MM.1S (cell line): ENCODE measurements around the gene DMRTC2.

Source experiments
- DNase-seq: peaks from one replicate; pipeline ENCODE4 v3.0.0-alpha.2; 2015
- H2AFZ ChIP-seq: fragments of 300-600 bp; sonication (generic); 2 replicates; pipeline ENCODE4 v1.6.0; 2016; ENCODE audit warnings: antibody characterized with exemption, low read length
- H3F3A ChIP-seq: fragments of 300-600 bp; sonication (generic); 2 replicates; pipeline ENCODE4 v1.6.1; 2016; ENCODE audit warnings: mild to moderate bottlenecking, antibody characterized with exemption, low read length, moderate library complexity, mixed read lengths; ENCODE audit not compliant: insufficient read depth
- H3K27ac ChIP-seq: fragments of 300-600 bp; sonication (generic); 2 replicates; pipeline ENCODE4 v1.5.1; 2016; ENCODE audit warnings: mild to moderate bottlenecking, low read length
- H3K27me3 ChIP-seq: fragments of 300-600 bp; sonication (generic); replicated peaks from 2 replicates; pipeline ENCODE4 v1.6.0; 2016; ENCODE audit warnings: low read length; ENCODE audit not compliant: insufficient read depth
- H3K36me3 ChIP-seq: fragments of 300-600 bp; sonication (generic); replicated peaks from 2 replicates; pipeline ENCODE4 v1.6.1; 2016; ENCODE audit warnings: mild to moderate bottlenecking, low read length, mixed read lengths; ENCODE audit not compliant: insufficient read depth
- H3K4me1 ChIP-seq: fragments of 300-600 bp; sonication (generic); 2 replicates; pipeline ENCODE4 v1.6.1; 2016; ENCODE audit warnings: low read length, mixed read lengths
- H3K4me2 ChIP-seq: fragments of 300-600 bp; sonication (generic); 2 replicates; pipeline ENCODE4 v1.6.0; 2016; ENCODE audit warnings: low read depth, low read length
- H3K4me3 ChIP-seq: fragments of 300-600 bp; sonication (generic); 2 replicates; pipeline ENCODE4 v1.5.1; 2016; ENCODE audit warnings: low read length, mixed read lengths
- H3K79me2 ChIP-seq: fragments of 300-600 bp; sonication (generic); 2 replicates; pipeline ENCODE4 v1.6.1; 2016; ENCODE audit warnings: mixed run types, low read length, mixed read lengths
- H3K9ac ChIP-seq: fragments of 300-600 bp; sonication (generic); 2 replicates; pipeline ENCODE4 v1.6.1; 2016; ENCODE audit warnings: low read length, mixed read lengths
- H3K9me2 ChIP-seq: fragments of 300-600 bp; sonication (generic); replicated peaks from 2 replicates; pipeline ENCODE4 v1.6.1; 2016; ENCODE audit warnings: mild to moderate bottlenecking, low read length, mixed read lengths; ENCODE audit not compliant: insufficient read depth
- H3K9me3 ChIP-seq: fragments of 300-600 bp; sonication (generic); replicated peaks from 2 replicates; pipeline ENCODE4 v1.6.1; 2016; ENCODE audit warnings: mild to moderate bottlenecking, low read length, mixed read lengths; ENCODE audit not compliant: insufficient read depth
- H4K20me1 ChIP-seq: fragments of 300-600 bp; sonication (generic); 2 replicates; pipeline ENCODE4 v1.6.1; 2016; ENCODE audit warnings: mild to moderate bottlenecking, low read length, moderate library complexity, mixed read lengths; ENCODE audit not compliant: insufficient read depth
- EZH2 ChIP-seq: fragments of 300-600 bp; sonication (generic); optimal IDR thresholded peaks from 2 replicates; pipeline ENCODE3; 2017; ENCODE audit warnings: low read depth, mild to moderate bottlenecking, antibody characterized with exemption, low read length, mixed read lengths
- EZH2phosphoT487 ChIP-seq: fragments of 300-600 bp; sonication (generic); IDR thresholded peaks from 2 replicates; pipeline ENCODE4 v1.6.1; 2018; ENCODE audit warnings: antibody characterized with exemption, low read length
- TF ChIP-seq, protein P1 (sequence below): fragments of 300-600 bp; sonication (generic); IDR thresholded peaks from 2 replicates; pipeline ENCODE4 v1.5.1; 2016; ENCODE audit warnings: antibody characterized with exemption, low read length, mixed read lengths

The DMRTC2 gene

DNA sequence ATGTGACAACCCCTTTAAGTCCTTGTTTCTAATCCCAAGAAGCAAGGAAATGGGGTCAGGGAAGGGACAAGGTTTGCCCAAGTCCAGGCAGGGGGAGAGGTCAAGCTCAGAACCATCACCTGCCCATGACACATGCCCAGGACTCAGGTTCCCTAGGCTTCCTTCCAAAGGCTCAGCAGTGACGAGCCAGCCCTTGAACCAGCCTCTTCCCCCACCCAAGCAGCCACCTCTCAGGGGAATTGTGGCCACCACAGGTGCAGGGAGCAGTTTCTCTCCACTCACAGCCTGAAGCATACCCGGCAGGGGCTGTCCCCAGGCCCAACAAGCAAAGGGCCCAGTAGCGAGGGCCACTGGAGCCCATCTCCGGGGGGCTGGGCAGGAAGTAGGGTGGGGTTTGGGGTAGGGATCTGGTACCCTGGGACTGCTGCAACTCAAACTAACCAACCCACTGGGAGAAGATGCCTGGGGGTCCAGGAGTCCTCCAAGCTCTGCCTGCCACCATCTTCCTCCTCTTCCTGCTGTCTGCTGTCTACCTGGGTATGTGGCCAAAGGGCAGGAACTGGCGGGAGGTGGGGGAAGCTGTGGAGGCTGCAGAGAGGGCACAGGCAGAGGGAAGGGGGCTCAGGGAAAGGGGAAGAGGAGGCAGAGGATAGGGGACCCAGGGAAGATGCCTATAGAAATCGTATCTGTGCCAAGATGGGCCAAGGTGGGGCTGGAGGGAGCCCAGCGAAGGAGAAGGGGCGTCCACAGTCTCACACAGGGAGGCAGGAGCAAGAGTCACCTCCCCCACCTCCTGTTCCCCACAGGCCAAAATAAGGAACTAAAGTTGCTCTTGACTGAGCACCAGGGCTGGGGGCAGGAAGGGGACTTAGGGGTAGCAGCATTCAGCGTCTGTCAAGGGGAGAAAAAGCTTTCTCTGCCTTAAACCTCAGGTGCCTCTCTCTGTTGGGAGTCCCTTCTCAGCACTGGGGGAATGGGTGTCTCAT lies 32.3 kb downstream of the DMRTC2 start, which contains the start of gene CD79A:
Gene CD79A (plus strand): TSS at position 433 of the 986 bp plus-strand sequence. CDS start 26 bp downstream, at position 459.
- Histone ChIP-seq H3K9me2 (no peaks in the 10 kb centered on the region), H3K36me3 (no peaks in the 10 kb centered on the region), H4K20me1 (no peaks in the 10 kb centered on the region), H3K4me1 (peaks cover 29% of the 10 kb centered on the region), H3K4me3 (no peak within 1 kb of the TSS; the same call in 1 of the 2 replicates), H3K9me3 (no peaks in the 10 kb centered on the region), H3K9ac (no peak within 1 kb of the TSS), H3K27me3 (no peaks in the 10 kb centered on the region), H2AFZ (no peak within 1 kb of the TSS), H3K4me2 (0 out of 2 replicates have a peak within 1 kb of the TSS, but pooled peaks have one; percentile 9), H3F3A (peaks cover 26% of the 10 kb centered on the region), H3K79me2 (no peaks in the 10 kb centered on the region), H3K27ac (no peak within 1 kb of the TSS; the same call in 1 of the 2 replicates)
- TF ChIP-seq EZH2 = no peak
- DNase-seq = no peak

GRCh38 chr19:41877916-41878905 lies 33.4 kb downstream of the DMRTC2 start:
- H3K9me3 ChIP-seq = no peaks in the 10 kb centered on the region
- H3K27ac ChIP-seq = no peak overlapping the region
- H3K79me2 ChIP-seq = no peaks in the 10 kb centered on the region
- H3K4me2 ChIP-seq = no peak overlapping the region
- H4K20me1 ChIP-seq = no peaks in the 10 kb centered on the region
- no peaks in the 10 kb centered on the region for H3K9me2 ChIP-seq
- no peak for DNase-seq
- H2AFZ ChIP-seq = no peak overlapping the region
- H3F3A ChIP-seq = peaks cover 23% of the 10 kb centered on the region
- peaks cover 24% of the 10 kb centered on the region for H3K4me1 ChIP-seq
- TF ChIP-seq, protein P1, sequence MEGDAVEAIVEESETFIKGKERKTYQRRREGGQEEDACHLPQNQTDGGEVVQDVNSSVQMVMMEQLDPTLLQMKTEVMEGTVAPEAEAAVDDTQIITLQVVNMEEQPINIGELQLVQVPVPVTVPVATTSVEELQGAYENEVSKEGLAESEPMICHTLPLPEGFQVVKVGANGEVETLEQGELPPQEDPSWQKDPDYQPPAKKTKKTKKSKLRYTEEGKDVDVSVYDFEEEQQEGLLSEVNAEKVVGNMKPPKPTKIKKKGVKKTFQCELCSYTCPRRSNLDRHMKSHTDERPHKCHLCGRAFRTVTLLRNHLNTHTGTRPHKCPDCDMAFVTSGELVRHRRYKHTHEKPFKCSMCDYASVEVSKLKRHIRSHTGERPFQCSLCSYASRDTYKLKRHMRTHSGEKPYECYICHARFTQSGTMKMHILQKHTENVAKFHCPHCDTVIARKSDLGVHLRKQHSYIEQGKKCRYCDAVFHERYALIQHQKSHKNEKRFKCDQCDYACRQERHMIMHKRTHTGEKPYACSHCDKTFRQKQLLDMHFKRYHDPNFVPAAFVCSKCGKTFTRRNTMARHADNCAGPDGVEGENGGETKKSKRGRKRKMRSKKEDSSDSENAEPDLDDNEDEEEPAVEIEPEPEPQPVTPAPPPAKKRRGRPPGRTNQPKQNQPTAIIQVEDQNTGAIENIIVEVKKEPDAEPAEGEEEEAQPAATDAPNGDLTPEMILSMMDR = no peak
- TF ChIP-seq EZH2phosphoT487 (no peak), EZH2 (no peak)
- H3K9ac ChIP-seq = no peak overlapping the region
- H3K4me3 ChIP-seq = no peak overlapping the region
- H3K36me3 ChIP-seq = no peaks in the 10 kb centered on the region
- no peaks in the 10 kb centered on the region for H3K27me3 ChIP-seq

DNA sequence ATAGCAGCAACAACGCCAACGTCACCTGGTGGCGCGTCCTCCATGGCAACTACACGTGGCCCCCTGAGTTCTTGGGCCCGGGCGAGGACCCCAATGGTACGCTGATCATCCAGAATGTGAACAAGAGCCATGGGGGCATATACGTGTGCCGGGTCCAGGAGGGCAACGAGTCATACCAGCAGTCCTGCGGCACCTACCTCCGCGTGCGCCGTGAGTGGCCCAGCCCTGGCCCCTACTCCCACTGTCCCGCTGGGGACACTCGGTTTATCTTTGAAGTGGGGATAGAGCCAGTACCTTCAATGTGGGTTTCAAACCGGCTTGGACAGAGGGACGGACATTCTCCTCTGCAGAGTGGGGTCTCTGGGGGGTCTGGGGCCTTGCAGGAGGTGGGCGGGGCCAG lies 34.2 kb downstream of the DMRTC2 start:
- H3K4me2 ChIP-seq = no peak overlapping the region
- no peak overlapping the region for H3K4me3 ChIP-seq
- H4K20me1 ChIP-seq = no peaks in the 10 kb centered on the region
- no peak overlapping the region for H3K9ac ChIP-seq
- H3K9me2 ChIP-seq = no peaks in the 10 kb centered on the region
- TF ChIP-seq, protein P1 = no peak
- TF ChIP-seq EZH2phosphoT487 (no peak), EZH2 (no peak)
- H3F3A ChIP-seq = peaks cover 28% of the 10 kb centered on the region
- H3K4me1 ChIP-seq = peaks cover 24% of the 10 kb centered on the region
- H3K36me3 ChIP-seq = no peaks in the 10 kb centered on the region
- no peaks in the 10 kb centered on the region for H3K9me3 ChIP-seq
- no peak overlapping the region for H3K27ac ChIP-seq
- H3K79me2 ChIP-seq = peaks cover 4% of the 10 kb centered on the region; the same call in 1 of the 2 replicates
- no peaks in the 10 kb centered on the region for H3K27me3 ChIP-seq
- no peak for DNase-seq
- H2AFZ ChIP-seq = no peak overlapping the region
